Kidney (tissue), 14 donors: ENCODE measurements around the gene NKPD1. TPM values are rescaled to one million over a fixed set of nuclear protein-coding genes. Genes with fewer than 3 reads are reported as not detected.
A peak's percentile ranks its signal among the peaks of the same experiment; 100 is the strongest.

ENCODE experiments used
- DNase-seq, 5 donors: peaks; one replicate each; pipeline ENCODE4 v3.0.0-alpha.2; 2013 to 2020
- FAIRE-seq: peaks from 2 replicates; lab custom pipeline; 2012; peaks lifted over from hg19 to GRCh38; lab: Jason Lieb, UNC
- H3K27ac ChIP-seq, 2 donors: one replicate each; pipeline ENCODE4 v1.7.0; 2013; ENCODE audit warnings: low read depth in 2 of 2, low read length in 2 of 2, inconsistent platforms in 1 of 2
- H3K27me3 ChIP-seq: one replicate; pipeline ENCODE4 v1.7.1; 2013; ENCODE audit warnings: low read length, inconsistent platforms; ENCODE audit not compliant: control insufficient read depth, insufficient read depth
- H3K36me3 ChIP-seq, 3 donors: one replicate each; pipeline versions ENCODE4 v1.7.0 to v1.7.1; 2013; ENCODE audit warnings: low read length in 3 of 3, control low read depth in 1 of 3, inconsistent platforms in 1 of 3; ENCODE audit not compliant: insufficient read depth in 3 of 3, control insufficient read depth in 2 of 3
- H3K4me1 ChIP-seq, 3 donors: one replicate each; pipeline versions ENCODE4 v1.7.0 to v1.7.1; 2013; ENCODE audit warnings: low read length in 3 of 3, inconsistent platforms in 1 of 3, low read depth in 1 of 3; ENCODE audit not compliant: control insufficient read depth in 2 of 3, insufficient read depth in 2 of 3
- H3K4me3 ChIP-seq, 3 donors: one replicate each; pipeline versions ENCODE4 v1.7.0 to v1.8.1; 2013; ENCODE audit warnings: low read length in 3 of 3, control low read depth in 1 of 3, inconsistent platforms in 1 of 3
- H3K9ac ChIP-seq, 3 donors: one replicate each; pipeline versions ENCODE4 v1.7.0 to v1.7.1; 2013; ENCODE audit warnings: low read length in 3 of 3, control low read depth in 1 of 3, inconsistent platforms in 1 of 3
- H3K9me3 ChIP-seq, 3 donors: one replicate each; pipeline versions ENCODE4 v1.7.0 to v1.7.1; 2013; ENCODE audit warnings: low read length in 3 of 3, control low read depth in 1 of 3, inconsistent platforms in 1 of 3; ENCODE audit not compliant: control insufficient read depth in 2 of 3, insufficient read depth in 1 of 3
- intact Hi-C: fragments of 100-400 bp; cut with DNase I; formaldehyde crosslinking; loops from one replicate; pipeline ENCODE4 v1.11.1; 2022
- polyA plus RNA-seq: library from polyadenylated mRNA; stranded (reverse); fragments of 350-450 nt; fragmentation: Illumina TruSeq; extraction: RNeasy Lipid Tissue Mini Kit (QIAGEN cat#74804); gene quantifications from one replicate; pipeline ENCODE4 v1.2.3, GENCODE V29; 2014; ENCODE audit warnings: low read depth, low replicate concordance; ENCODE audit not compliant: insufficient read depth
- total RNA-seq: library from RNA; stranded (reverse); fragmentation: NEBNext Ultra II Directional; extraction: Animal tissue kit (Norgen Biotek cat#: 25700); gene quantifications from one replicate; pipeline ENCODE4 v1.2.1, GENCODE V29; 2021
- TF ChIP-seq, protein P1 (sequence below): IDR thresholded peaks from 3 replicates; pipeline ENCODE4 v1.5.1; 2012; ENCODE audit warnings: mild to moderate bottlenecking, moderate library complexity, borderline replicate concordance; ENCODE audit not compliant: insufficient read depth; ENCODE audit errors: extremely low read depth
- donor health status: control.
- donor health status: control.
- donor health status: control.
- donor health status: control.
- donor health status: control.
- donor health status: DM: yes; HTN: yes; CAD: no.
- donor health status: Normal renal cell carcinoma (clear cell type).

The NKPD1 gene
- total and polyA plus RNA-seq, 2 donors from 2014 or later: 0.09 TPM; not detected in 1

DNA sequence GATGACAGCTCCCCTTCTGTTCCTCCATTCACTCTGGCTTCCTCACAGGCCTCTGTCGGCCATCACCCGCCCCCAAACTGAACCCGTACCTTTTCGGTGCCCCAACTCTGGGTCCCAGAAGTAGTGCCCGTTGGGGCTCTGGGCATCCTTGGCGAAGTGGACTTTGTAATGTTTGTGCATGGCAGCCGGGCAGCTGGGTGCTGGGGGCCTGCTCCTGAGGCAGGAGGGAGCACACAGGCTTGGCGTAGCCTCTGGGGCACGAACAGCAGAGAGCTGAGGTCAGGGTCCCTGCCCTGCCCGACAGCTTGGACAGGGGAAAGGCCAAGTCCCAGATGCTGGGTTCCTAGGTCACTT, 834 bp downstream of the NKPD1 start:
- H3K27ac ChIP-seq: no peak overlapping the region
- H3K4me1 ChIP-seq: peaks cover 0 to 2% (median 0%) of the 10 kb centered on the region in 3 donors
- no peaks in the 10 kb centered on the region for H3K36me3 ChIP-seq
- TF ChIP-seq, protein P1, sequence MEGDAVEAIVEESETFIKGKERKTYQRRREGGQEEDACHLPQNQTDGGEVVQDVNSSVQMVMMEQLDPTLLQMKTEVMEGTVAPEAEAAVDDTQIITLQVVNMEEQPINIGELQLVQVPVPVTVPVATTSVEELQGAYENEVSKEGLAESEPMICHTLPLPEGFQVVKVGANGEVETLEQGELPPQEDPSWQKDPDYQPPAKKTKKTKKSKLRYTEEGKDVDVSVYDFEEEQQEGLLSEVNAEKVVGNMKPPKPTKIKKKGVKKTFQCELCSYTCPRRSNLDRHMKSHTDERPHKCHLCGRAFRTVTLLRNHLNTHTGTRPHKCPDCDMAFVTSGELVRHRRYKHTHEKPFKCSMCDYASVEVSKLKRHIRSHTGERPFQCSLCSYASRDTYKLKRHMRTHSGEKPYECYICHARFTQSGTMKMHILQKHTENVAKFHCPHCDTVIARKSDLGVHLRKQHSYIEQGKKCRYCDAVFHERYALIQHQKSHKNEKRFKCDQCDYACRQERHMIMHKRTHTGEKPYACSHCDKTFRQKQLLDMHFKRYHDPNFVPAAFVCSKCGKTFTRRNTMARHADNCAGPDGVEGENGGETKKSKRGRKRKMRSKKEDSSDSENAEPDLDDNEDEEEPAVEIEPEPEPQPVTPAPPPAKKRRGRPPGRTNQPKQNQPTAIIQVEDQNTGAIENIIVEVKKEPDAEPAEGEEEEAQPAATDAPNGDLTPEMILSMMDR: no peak
- intact Hi-C loops: no loop called here
- FAIRE-seq: no peak
- H3K9me3 ChIP-seq: no peaks in the 10 kb centered on the region
- DNase-seq: no peak
- no peak overlapping the region for H3K4me3 ChIP-seq
- no peaks in the 10 kb centered on the region for H3K27me3 ChIP-seq
- no peak overlapping the region for H3K9ac ChIP-seq

DNA sequence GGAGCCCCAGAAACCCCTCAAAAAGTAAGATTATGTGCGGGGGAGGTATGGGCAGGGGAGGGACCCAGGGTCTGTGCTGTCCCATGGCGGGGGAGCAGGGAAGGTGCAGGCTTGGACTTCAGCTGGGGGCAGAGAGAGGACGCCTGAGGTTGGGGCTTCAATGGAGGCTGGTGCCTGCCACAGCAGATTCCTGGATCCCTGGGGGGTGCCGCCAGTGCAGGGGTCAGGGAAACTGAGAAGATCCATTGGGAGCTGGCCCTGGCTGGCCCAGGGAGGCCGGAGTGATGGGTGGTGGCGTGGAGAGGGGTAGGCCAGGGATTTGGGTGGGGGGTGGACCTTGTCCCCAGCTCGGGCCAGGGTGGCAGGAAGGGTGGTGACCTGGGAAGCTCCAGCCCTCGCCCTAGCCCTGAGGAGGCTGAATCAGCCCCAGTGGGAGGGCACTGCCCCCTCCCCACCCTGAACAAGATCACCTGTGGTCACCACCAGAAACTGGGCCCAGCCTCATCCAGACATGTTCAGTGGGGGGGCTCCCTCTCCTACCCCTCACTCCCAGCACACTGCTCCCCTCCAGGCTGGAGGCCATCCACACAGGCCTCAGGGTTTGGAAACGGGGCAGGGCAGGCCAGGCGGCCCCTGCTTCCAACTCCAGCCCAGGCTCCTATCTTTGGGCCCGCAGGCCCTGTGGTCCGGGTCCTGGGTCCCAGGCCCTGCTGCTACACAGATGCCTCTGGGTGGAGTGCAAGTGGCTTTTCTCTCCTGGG, 1.4 kb downstream of the NKPD1 start:
- H3K27me3 ChIP-seq: peaks cover 2% of the 10 kb centered on the region
- no peak overlapping the region for H3K9ac ChIP-seq
- H3K27ac ChIP-seq: no peak overlapping the region
- TF ChIP-seq, protein P1: no peak
- H3K4me1 ChIP-seq: peaks cover 0 to 2% (median 0%) of the 10 kb centered on the region in 3 donors
- no peaks in the 10 kb centered on the region for H3K9me3 ChIP-seq
- DNase-seq: no peak
- intact Hi-C loops: no loop called here
- no peak overlapping the region for H3K4me3 ChIP-seq
- H3K36me3 ChIP-seq: no peaks in the 10 kb centered on the region
- FAIRE-seq: no peak

DNA sequence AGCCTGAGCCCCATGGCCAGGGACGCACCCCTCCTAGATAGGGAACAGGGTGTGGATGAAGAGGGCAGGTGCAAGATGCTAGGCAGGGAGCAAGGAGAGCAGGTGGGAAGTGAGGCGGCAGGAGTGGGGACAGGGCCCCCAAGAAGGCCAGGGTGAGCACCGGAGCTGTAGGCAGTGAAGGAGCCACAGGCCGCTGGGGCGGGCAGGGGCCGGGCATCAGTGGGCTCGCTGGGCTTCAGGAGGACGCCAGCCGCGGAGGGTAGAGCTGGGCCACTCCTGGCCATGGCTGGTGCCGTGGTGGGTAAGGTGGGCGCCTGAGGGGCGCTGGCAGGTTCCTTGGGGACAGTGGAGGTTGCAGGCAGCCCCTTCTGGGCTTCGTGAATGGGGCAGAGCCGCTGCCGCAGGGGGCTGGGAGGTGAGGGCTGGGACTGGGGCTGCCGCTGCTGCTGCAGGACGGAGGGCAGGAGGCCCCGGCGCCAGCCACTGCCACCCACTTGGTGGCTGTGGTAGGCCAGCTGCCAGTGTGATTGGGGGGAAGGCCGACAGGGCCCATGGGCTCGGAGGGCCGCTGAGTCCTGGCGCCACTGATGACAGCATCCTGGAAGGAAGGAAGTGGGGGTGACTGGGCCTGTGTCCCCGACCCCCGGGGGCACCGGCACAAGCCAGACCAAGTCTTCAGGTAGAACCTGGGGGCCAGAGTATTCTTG, 2.1 kb downstream of the NKPD1 start:
- H3K27me3 ChIP-seq: peaks cover 7% of the 10 kb centered on the region
- no peaks in the 10 kb centered on the region for H3K9me3 ChIP-seq
- TF ChIP-seq, protein P1: no peak
- H3K9ac ChIP-seq: no peak overlapping the region
- H3K27ac ChIP-seq: no peak overlapping the region
- DNase-seq: peak in 1 of 5 donors; percentile 61
- H3K36me3 ChIP-seq: no peaks in the 10 kb centered on the region
- no peak overlapping the region for H3K4me3 ChIP-seq
- no peak for FAIRE-seq
- intact Hi-C loops: no loop called here
- H3K4me1 ChIP-seq: peaks cover 0 to 3% (median 0%) of the 10 kb centered on the region in 3 donors
